ENCODE data around the gene TYMS.

TYMS gene

DNA sequence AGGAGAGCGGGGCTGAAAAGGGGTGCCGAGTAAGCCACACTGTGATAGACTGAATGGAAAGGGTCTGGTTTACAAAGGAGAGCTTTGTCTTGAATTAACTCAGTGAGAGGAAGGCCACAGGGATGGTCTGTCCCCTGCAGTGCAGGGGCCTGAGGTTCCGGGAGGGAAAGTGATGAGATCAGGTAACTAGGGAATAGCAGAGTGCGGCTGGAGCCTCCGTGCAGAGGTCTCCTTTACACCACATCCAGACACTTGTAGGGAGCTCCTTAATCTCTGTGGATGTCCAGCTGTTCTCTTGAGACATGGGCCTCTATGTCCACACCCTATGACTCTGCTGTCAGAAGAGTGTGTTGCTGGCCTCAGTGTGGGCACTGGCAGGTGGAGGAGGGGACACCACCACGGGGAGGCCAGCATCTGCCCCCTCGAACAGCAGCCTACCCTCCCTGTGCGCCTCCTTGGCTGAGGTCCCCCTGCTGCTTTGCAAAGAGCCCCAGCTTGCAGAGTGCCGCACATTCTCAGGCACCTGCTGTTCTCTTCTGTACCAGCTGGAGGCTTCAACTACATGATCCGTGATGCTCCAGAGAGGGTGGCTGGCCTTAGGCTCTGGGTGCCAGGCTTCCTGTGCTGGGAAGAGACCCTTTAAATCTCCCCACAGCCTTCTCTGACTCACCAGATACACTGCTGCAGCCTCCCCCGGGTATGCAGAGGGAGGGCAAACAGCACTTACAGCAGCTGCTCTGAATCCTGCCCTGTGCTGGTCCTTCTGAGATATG, 29.1 kb downstream of the TYMS start:
- peak; percentile 13 for DNase-seq (ENCODE audit: low read depth)
- TF ChIP-seq, protein P1, sequence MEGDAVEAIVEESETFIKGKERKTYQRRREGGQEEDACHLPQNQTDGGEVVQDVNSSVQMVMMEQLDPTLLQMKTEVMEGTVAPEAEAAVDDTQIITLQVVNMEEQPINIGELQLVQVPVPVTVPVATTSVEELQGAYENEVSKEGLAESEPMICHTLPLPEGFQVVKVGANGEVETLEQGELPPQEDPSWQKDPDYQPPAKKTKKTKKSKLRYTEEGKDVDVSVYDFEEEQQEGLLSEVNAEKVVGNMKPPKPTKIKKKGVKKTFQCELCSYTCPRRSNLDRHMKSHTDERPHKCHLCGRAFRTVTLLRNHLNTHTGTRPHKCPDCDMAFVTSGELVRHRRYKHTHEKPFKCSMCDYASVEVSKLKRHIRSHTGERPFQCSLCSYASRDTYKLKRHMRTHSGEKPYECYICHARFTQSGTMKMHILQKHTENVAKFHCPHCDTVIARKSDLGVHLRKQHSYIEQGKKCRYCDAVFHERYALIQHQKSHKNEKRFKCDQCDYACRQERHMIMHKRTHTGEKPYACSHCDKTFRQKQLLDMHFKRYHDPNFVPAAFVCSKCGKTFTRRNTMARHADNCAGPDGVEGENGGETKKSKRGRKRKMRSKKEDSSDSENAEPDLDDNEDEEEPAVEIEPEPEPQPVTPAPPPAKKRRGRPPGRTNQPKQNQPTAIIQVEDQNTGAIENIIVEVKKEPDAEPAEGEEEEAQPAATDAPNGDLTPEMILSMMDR (conservative IDR thresholded peaks at IDR 0.05; ENCODE audit: low read depth, low read length), result peak; percentile 2

DNA sequence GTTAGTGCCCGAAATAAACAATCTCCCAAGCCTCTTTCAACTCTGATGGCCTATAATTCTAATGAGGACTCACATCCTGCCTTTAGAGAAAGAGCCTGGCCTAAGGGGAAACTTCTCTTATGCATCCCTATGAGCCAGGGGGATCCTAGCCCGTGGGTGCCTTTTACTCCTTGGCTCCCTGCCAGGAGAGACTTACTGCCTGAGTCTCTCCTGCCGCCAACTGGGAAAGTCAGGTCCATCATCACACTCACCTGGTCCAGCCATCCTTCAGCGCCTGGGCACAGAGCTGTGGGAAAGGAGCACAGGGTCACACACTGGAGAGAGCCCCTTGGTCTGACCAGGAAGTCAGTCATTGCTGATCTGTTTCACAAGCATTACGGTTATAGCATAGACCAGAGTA, 30.9 kb downstream of the TYMS start:
- H3K4me3 ChIP-seq (ENCODE audit: low read depth, low read length), result no peak overlapping the region
- TF ChIP-seq, protein P1 (conservative IDR thresholded peaks at IDR 0.05; ENCODE audit: low read depth, low read length), result no peak
- DNase-seq (ENCODE audit: low read depth), result no peak

More for the DNA sequence above, 29.1 kb downstream of the TYMS start:
- no peak overlapping the region for H3K4me3 ChIP-seq (ENCODE audit: low read depth, low read length)

DNA sequence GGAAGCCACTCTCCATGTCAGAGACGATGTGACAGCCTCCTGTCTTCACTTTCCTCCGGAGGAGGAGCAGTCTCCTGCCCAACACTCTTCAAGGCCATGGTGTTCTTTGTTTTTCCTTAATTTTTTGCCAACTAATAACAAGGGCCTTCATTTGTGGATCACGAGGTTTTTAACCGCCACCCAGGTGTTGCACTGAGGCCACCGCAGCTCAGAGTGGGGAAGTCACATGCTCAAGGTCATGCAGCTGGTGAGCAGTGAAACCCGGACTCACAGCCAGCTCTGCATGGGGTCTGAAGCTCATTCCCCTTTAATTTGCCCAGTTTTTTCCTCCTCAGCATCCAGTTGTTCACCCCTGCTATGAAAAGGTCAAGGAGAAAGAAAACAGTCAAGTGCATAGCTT, 35.4 kb downstream of the TYMS start:
- H3K4me3 ChIP-seq (ENCODE audit: low read depth, low read length), result no peak overlapping the region
- TF ChIP-seq, protein P1 (conservative IDR thresholded peaks at IDR 0.05; ENCODE audit: low read depth, low read length), result no peak

DNA sequence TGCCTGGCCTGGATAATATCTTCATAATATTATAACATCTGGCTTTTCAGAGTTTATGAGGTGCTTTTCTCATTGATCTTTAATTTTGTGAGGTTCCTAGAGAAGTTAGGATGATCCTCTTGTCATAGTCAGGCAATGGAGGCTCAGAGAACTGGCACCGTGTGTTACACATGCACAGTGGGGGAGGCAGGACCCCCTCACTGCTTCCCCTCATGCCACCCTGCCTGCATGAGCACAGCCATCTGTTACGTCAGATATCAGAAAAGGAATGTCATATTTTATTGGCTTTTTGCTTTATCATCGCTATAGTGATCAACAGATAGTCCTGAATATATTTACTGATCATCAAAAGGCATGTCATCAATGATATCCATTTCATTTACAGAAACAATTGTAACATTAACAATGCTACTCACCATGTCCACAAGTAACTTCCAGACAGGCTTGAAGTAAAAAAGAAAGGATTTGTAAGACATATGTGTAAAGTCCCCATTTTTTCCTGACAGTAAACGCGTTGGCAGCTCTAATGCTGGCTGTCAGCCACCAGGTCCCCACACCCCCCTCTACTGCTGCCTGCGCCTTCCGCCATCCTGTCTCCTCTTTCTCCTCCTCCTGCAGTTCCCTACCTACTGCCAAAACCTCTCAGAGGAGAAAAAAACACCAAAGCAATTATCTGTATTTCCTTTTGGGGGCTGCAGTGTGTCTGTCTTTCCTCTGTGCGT, 36.2 kb downstream of the TYMS start:
- TF ChIP-seq, protein P1 (conservative IDR thresholded peaks at IDR 0.05; ENCODE audit: low read depth, low read length), result no peak
- DNase-seq (ENCODE audit: low read depth), result no peak
- no peak overlapping the region for H3K4me3 ChIP-seq (ENCODE audit: low read depth, low read length)

More for the DNA sequence above, 35.4 kb downstream of the TYMS start:
- peak; percentile 67 for DNase-seq (ENCODE audit: low read depth)

DNA sequence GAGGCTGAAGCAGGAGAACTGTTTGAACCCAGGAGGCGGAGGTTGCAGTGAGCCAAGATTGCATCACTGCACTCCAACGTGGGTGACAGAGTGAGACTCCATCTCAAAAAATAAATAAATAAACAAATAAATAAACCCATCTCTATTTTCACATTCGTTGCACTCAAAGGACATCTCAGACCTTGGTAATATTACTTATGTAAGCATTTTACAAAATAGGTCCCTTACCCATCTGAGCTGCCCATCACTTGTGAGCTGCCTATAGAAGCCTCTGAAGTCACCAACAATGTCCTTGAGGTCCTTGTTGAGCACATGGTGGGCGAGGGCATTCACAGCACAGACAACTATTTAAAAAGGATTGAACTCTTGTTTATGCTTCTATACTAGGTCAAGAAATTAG, 39.6 kb downstream of the TYMS start:
- TF ChIP-seq, protein P1 (conservative IDR thresholded peaks at IDR 0.05; ENCODE audit: low read depth, low read length), result no peak
- H3K4me3 ChIP-seq (ENCODE audit: low read depth, low read length), result no peak overlapping the region
- DNase-seq (ENCODE audit: low read depth), result no peak

DNA sequence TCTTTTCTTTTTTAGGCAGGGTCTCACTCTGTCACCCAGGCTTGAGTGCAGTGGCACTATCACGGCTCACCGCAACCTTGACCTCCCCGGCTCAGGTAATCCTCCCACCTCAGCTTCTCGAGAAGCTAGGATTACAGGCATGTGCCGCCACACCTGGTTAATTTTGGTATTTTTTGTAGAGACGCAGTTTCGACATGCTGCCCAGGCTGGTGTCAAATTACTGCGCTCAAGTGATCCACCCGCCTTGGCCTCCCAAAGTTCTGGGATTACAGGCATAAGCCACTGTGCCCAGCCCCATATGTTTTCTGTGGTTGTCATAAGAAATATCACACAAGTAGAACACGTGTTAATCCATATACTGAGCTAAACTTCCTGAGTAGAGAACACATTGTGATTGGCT, 40.3 kb downstream of the TYMS start:
- TF ChIP-seq, protein P1 (conservative IDR thresholded peaks at IDR 0.05; ENCODE audit: low read depth, low read length), result no peak
- DNase-seq (ENCODE audit: low read depth), result no peak
- H3K4me3 ChIP-seq (ENCODE audit: low read depth, low read length), result no peak overlapping the region

All from choroid plexus epithelial cell (primary cell).